Stimulated activated CD4-positive, alpha-beta T cell treated with anti-CD3 and anti-CD28 coated beads, TNF-alpha, amount 100 ng/mL, for 48 hours (primary cell): ENCODE data around the gene KRTAP17-1.

Experiments used
- DNase-seq, 3 donors: peaks; one replicate each; pipeline ENCODE4 v3.0.0-alpha.2; 2020; ENCODE audit warnings: low read depth in 3 of 3

KRTAP17-1 gene

DNA sequence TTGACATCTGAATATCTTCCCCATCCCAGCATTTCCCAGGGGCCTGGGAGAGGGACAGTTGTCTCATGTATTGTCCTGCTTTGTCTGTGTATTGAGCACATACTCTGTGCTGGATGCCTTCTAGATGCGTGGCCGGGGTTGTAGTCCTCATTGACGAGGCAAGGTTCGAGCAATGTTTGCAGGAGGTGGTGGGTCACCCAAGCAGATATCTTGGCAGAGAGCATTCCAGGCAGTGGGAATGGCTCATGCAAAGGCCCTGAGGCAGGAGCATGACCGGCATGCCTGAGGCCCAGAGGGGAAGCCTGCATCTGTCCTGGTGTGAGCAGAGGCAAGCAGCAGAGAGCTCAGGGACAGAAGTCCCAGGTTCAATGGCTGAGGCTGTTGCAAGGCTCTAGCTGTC, 17.6 kb upstream of the KRTAP17-1 start:
- no peak for DNase-seq

- no peak for DNase-seq
Measured at GRCh38 chr17:41332239-41332638, 16.7 kb upstream of the KRTAP17-1 start.

DNA sequence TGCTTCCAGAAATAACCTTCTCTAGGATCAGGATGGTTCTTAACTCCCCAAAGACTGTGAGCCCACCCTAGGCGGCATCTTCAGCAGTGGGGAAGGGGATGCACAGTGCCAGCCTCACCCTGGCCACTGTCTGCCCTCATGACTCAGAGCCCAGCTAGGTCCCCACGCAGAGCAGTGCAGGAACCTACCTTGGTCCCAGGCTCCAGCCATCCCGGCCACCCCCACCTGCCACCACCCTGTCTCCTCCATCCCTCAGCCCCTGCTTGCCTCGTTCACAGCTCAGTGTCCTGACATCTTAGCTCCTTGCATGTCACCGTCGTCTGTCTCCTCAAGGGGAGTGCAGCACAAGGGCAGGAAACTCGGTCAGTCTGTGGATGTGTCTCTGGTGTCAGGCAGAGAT, 16.1 kb upstream of the KRTAP17-1 start:
- DNase-seq: no peak

DNA sequence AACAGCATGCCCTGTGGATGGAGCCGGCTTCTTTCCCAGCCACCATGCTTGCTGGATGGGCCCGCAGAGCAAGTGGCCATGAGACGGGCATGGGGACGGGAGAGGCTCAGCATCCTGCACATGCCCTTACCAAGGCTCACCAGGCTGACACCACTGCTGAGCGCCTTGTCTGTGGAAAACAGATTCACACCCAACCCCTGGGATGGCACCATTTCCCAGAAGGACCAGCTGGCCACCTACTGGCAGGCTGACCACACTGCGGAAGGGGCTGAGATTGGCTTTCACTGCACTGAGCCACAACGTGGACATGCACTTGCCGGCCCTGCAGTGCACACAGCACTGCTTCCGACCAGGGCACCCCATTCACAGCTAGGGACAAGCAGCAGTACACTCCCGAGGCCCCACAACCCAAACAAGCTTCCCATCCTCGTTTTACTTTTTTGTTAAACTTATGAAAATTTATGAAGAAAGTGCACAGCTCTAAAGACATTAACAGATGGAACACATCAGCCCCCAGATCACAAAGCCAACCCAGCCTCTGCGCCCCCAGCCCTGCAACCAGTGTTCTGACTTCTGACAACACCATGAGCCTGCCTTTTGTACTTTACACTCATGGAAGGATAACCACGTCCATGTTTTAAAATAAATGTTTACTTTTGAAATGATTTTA, 13.9 kb upstream of the KRTAP17-1 start:
- DNase-seq: no peak

- no peak for DNase-seq
Measured at GRCh38 chr17:41328207-41328606, 12.7 kb upstream of the KRTAP17-1 start.

GRCh38 chr17:41327411-41328120, 12.1 kb upstream of the KRTAP17-1 start:
- DNase-seq: no peak

DNA sequence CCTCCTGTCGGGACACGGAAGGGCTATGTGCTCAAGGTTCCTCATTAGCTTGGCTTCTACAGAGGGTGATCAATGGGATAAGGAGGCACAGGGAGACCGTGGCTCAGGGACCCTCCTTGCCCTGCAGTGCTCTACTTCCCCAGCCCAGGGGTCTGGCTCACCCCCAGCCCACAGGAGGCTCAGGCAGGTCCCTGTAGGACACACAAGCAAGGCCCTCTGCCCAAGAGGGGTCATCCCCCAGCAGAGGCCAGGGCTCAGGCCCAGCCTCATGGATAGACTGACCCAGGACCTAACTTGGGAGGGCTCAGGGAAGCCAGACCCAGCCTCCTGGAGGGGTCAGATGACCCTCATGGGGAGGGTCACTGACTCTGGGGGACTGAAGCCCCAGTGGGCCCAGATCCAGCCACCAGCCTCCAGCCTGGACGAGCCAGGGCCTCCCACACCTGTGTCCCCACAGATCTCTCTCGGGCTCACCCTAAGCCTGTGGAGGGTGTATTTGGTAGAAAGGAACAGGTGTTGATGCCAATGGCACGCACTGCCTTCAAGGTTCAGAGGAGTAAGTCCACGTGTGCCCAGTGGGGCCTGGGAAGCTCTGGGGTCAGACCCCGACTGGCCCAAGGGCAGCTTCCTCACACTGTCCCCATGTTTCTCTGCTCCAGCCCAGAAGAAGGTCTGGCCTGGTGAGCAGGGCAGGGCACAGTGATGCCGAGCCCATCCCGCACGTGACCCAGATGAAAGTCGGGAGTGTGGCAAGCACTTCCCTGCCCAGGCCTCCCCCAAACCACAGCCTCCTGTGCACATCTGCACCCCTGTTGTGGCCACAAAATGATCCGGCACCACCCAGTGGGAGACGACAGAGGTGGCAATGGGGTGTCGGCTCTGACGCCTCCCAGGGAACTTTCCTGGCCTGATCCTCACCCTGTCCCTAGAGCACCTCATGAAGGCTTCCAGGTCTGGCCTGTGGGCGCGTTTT, 10.9 kb upstream of the KRTAP17-1 start:
- DNase-seq: no peak

- no peak for DNase-seq
Measured at GRCh38 chr17:41325611-41326010, 10.1 kb upstream of the KRTAP17-1 start.

DNA sequence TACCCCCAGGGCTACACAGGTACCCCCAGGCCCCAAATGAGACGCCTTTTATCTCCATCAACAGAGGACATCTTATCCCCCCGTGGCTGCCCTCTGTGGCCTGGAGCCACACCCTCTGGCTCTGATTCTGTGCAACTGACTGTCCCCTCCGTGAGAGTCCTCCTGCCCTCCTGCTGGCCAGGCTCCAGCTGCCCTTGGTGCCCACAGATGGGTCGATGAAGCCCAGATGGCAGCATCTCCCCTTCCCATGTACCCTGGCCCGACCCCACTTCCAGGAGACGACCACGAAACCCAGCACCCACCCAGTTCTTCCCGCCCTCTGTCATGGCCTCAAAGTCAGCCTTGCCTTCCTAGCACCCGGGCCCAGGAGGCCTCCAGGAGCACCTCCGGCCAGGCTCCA, 9.6 kb upstream of the KRTAP17-1 start:
- no peak for DNase-seq

- no peak for DNase-seq
Measured at GRCh38 chr17:41324180-41325075, 8.9 kb upstream of the KRTAP17-1 start.

DNA sequence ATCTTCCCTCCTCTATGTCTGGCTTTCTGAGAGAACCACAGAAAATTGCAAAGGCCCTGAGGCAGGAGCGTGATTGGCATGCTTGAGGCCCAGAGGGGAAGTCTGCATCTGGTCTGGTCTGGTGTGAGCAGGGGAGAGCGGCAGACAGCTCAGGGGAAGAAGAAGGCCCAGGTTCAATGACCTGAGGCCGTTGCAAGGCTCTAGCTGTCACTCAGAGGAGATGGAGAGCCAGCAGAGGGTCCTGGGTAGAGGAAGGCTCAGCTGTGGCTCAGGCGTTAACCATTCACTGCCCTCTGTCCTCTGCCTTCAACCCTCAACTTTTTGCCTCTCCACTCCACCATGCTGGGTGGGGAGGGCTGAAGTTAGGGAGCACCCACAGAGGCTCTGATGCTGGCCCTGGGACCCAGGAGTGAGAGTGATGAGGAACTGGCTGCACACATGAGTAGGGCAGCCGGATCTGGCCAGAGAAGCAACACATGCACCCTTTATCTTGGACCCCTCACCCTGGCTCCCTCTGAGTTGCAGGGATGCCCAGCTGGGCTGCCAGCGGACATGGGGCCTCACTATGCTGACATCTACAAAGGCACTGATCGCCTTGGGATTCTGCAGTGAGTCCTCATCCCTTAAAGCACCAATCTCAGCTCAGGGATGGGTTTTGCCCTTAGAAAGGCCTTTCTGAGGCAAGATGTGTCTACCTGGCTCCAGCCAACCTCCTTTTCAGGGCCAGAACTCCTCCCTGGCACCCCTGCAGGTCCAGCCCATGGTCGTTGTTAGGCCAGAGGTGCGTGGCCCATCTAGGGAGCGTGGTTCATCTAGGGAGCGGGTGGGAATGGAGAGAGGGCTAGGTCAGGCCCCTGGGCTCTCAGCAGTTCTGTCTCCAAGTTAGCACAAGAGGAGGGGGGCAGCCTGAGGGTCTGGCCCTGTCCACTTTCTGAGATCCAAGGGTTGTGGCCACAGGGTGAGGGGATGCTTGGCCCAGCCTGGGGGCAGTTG, 7.7 kb upstream of the KRTAP17-1 start:
- no peak for DNase-seq

DNA sequence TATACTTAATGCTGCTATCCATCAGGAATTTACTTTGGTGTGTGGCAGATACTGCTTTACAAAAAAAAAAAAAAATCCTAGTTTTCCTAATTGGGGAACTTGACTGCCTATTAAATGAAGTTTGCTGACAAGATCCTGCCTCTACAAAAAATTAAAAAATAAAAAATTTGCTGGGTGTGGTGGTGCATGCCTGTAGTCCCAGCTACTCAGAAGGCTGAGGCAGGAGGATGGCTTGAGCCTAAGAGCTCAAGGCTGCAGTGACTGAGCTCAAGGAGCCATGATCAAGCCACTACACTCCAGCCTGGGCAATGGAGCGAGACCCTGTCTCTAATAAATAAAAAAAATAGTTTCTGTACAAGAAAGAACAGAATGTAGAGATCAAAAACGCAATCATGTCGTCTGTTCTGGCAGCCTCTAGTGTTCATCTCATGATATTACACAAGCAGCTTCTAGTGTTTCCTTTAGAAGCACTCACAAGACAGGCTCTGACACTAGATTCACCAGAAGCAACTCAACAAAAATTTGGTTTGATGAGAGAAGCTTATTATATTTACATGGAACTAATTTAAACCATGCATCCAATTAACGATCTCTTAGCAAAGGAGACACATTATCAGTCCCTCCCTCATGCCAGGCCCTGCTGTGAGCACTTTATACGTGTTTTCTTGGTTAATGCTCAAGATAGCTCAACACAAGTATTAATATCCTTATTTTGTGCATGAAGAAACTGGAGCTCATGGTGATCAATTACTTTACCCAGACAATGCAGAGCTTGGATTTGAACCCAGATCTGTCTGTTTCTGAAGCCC, 6.8 kb upstream of the KRTAP17-1 start:
- no peak for DNase-seq

- DNase-seq: no peak
Measured at GRCh38 chr17:41318231-41318630, 2.7 kb upstream of the KRTAP17-1 start.

- DNase-seq: no peak
Measured at GRCh38 chr17:41315814-41316445, 420 bp upstream of the KRTAP17-1 start.

GRCh38 chr17:41311111-41311510, 4.4 kb downstream of the KRTAP17-1 start:
- DNase-seq: no peak

DNA sequence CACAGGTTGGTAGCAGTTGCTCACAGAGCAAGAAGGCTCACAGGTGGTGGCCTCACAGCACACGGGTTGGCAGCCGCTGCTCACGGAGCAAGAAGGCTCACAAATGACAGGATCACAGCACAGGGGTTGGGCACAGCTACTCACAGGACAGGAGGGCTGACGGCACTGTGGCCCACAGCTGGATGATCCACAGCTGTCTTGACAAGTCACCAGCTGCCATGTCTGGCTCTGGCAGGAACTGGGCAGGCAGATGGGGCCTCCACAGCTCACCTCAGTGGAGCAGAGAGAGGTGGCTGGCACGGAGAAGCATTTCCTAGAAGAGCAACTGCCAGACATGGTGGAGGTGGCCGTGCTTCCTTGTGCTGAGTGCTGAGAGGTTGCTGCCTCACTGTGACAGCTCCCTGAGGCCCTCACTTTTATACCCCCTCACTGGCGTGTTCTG, 6.6 kb downstream of the KRTAP17-1 start, which contains the start of gene KRTAP16-1:
KRTAP16-1 (minus strand) TSS at position 392 of the 442 bp plus-strand sequence; CDS start at position 336, 56 bp downstream.
- DNase-seq: peak in 1 of 3 donors; percentile 16

- DNase-seq: peak in 2 of 3 donors; percentile 16 to 19
Measured at GRCh38 chr17:41308251-41308917, 7.1 kb downstream of the KRTAP17-1 start.

- DNase-seq: no peak
Measured at GRCh38 chr17:41307647-41308046, 7.9 kb downstream of the KRTAP17-1 start.
